ENCODE results near the gene THRB.

GRCh38 chr3:24198728-24199127 is 295.9 kb downstream of the THRB start:
- TF ChIP-seq, protein P1, sequence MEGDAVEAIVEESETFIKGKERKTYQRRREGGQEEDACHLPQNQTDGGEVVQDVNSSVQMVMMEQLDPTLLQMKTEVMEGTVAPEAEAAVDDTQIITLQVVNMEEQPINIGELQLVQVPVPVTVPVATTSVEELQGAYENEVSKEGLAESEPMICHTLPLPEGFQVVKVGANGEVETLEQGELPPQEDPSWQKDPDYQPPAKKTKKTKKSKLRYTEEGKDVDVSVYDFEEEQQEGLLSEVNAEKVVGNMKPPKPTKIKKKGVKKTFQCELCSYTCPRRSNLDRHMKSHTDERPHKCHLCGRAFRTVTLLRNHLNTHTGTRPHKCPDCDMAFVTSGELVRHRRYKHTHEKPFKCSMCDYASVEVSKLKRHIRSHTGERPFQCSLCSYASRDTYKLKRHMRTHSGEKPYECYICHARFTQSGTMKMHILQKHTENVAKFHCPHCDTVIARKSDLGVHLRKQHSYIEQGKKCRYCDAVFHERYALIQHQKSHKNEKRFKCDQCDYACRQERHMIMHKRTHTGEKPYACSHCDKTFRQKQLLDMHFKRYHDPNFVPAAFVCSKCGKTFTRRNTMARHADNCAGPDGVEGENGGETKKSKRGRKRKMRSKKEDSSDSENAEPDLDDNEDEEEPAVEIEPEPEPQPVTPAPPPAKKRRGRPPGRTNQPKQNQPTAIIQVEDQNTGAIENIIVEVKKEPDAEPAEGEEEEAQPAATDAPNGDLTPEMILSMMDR (IDR thresholded peaks at IDR 0.05) = no peak
- TF ChIP-seq POLR2AphosphoS5 (IDR thresholded peaks at IDR 0.05) (no peak), POLR2A (IDR thresholded peaks at IDR 0.05) (no peak)
